Retinal pigment epithelial cell (primary cell): ENCODE measurements around the gene SDS.
A peak's percentile ranks its signal among the peaks of the same experiment; 100 is the strongest.

Experiments used
- DNase-seq: peaks from one replicate; pipeline ENCODE4 v3.0.0-alpha.2; 2010; ENCODE audit warnings: low read depth
- H3K4me3 ChIP-seq: 2 replicates; pipeline ENCODE4 v1.5.1; 2011; ENCODE audit warnings: mild to moderate bottlenecking, low read length, control low read depth, moderate library complexity
- CTCF ChIP-seq: conservative IDR thresholded peaks from 2 replicates; pipeline ENCODE4 v1.5.1; 2011; ENCODE audit warnings: low read depth, low read length, control low read depth, inconsistent platforms

The SDS gene

DNA sequence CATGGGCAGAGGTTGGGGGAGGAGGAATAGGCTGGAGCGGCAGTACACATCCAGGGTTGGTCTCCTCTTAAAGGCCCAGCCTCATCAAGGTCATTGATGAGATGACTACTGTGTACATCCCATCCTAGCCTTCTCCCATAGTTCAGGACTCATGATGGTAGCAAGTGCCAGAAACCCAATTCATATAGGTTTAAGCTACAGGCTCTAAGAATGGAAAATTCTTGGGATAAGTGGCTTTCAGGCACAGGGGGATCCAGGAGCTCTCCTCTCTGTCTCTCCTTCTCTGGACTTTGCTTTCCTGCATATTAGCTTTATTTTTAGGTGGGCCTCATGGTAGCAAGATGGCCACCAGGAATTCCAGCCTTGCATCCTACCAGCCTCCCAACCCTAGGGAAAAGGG is 24.8 kb upstream of the SDS start:
- no peak for TF ChIP-seq CTCF
- no peak for DNase-seq
- H3K4me3 ChIP-seq, result no peak overlapping the region

GRCh38 chr12:113427882-113428281 is 24.2 kb upstream of the SDS start:
- no peak for TF ChIP-seq CTCF
- no peak for DNase-seq
- no peak overlapping the region for H3K4me3 ChIP-seq

GRCh38 chr12:113425960-113426453 is 22.3 kb upstream of the SDS start:
- H3K4me3 ChIP-seq, result no peak overlapping the region
- no peak for DNase-seq
- TF ChIP-seq CTCF, result no peak

DNA sequence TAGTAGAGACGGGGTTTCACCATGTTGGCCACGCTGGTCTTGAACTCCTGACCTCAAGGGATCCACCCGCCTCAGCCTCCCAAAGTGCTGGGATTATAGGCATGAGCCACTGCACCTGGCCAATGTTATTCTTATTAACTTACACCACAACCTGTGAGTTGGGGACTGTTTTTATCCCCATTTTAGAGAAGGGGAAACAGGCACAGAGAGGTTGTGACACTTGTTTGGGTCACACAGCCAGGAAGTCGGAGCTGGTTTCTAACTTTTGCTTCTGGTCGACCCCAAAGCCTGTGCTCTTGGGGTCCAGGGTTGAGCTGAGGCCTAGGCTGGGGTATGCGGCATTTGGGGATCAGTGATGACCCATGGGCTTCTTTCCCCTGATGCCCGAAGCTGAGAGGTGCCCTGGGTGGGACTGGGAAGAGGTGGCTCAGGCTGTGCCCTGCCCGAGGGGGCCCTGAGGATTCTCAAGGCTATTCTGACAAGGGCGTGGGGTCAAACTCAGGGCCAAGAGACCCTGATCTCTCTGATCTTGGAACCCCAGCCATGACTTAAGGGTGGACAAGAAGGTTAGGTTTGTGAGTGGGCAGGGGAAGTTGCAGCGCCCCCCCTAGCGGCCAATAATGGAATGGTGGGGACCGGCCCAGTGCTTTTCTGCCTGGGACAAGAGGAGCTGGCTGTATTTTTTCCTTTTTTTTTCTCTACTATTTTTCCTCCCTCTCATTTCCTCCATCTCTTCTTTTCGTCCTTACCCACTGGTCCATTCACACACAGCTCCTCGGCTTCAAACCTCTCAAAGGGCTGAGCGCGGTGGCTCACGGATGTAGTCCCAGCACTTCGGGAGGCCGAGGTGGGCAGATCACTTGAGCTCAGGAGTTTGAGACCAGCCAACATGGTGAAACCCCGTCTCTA is 21.5 kb upstream of the SDS start:
- no peak overlapping the region for H3K4me3 ChIP-seq
- TF ChIP-seq CTCF, result peak; percentile 89
- DNase-seq, result no peak

- DNase-seq, result no peak
- TF ChIP-seq CTCF, result no peak
- H3K4me3 ChIP-seq, result no peak overlapping the region
These were observed 20.8 kb upstream of the SDS start for GRCh38 chr12:113424456-113424855.

DNA sequence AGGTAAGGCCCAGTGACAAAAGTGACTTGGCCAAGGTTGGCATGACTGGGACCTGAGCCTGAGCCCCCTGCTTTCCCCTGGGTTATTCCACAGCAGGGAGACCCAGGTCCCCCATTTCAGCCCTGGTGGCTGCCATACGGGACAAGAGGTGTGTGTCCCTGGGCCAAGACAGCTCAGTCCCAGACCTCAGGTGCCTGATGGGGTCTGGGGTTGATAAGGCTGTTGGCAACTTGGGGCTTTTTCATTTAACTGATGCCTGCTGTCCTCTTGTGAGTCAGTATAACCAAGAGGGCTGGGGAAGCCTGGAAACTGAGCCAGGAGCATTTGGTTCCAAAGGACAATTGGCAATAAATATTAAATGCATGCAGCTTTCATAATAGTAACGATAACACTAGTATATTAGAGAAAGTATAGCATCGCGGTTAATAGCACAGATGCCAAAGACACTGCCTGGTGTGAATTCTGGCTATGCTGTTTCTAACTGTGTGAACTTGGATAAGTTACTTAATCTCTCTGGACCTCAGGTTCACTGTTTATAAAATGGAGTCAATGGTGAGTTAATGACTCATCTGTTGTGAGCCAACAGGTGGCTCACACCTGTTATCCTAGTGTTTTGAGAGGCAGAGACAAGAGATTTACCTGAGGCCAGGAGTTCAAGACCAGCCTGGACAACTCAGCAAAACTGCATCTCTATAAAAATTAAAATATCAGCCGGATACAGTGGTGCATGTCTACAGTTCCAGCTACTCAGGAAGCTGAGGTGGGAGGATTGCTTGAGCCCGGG is 19.4 kb upstream of the SDS start:
- DNase-seq, result no peak
- peak overlapping the region; percentile 73 for H3K4me3 ChIP-seq
- TF ChIP-seq CTCF, result no peak
